Endodermal cell (in vitro differentiated cells): ENCODE data around the gene SMURF1. TPM values are rescaled to one million over a fixed set of nuclear protein-coding genes. Genes with fewer than 3 reads are reported as not detected.

Experiments used
- DNase-seq: peaks from one replicate; pipeline ENCODE4 v3.0.0-alpha.2; 2017
- H3K27ac ChIP-seq: 2 replicates; pipeline ENCODE4 v1.5.1; 2013; ENCODE audit warnings: mild to moderate bottlenecking, low read depth, low read length, moderate library complexity
- H3K27me3 ChIP-seq: 2 replicates; pipeline ENCODE4 v1.6.1; 2013; ENCODE audit warnings: mild to moderate bottlenecking, low read length, moderate library complexity; ENCODE audit not compliant: insufficient read depth, control insufficient read depth, poor library complexity, severe bottlenecking
- H3K36me3 ChIP-seq: 2 replicates; pipeline ENCODE4 v1.7.0; 2013; ENCODE audit warnings: mild to moderate bottlenecking, low read length, moderate library complexity; ENCODE audit not compliant: control insufficient read depth, insufficient read depth
- H3K4me1 ChIP-seq: one replicate; pipeline ENCODE4 v1.7.0; 2013; ENCODE audit warnings: low read length; ENCODE audit not compliant: control insufficient read depth, insufficient read depth
- H3K4me3 ChIP-seq: 2 replicates; pipeline ENCODE4 v1.5.1; 2013; ENCODE audit warnings: mild to moderate bottlenecking, low read length, moderate library complexity
- H3K9ac ChIP-seq: 2 replicates; pipeline ENCODE4 v1.6.1; 2013; ENCODE audit warnings: mild to moderate bottlenecking, low read length, moderate library complexity; ENCODE audit not compliant: poor library complexity, severe bottlenecking; ENCODE audit errors: extremely low read depth
- H3K9me3 ChIP-seq: 2 replicates; pipeline ENCODE4 v1.6.1; 2013; ENCODE audit warnings: mild to moderate bottlenecking, low read length, moderate library complexity; ENCODE audit not compliant: control insufficient read depth
- H3K27ac Mint-ChIP-seq: 2 replicates; pipeline ENCODE4 v1.8.0; 2020; ENCODE audit warnings: mixed read lengths
- H3K27me3 Mint-ChIP-seq: 2 replicates; pipeline ENCODE4 v1.8.0; 2021; ENCODE audit warnings: mild to moderate bottlenecking, mixed read lengths; ENCODE audit not compliant: insufficient read depth
- H3K36me3 Mint-ChIP-seq: 2 replicates; pipeline ENCODE4 v1.8.0; 2020; ENCODE audit warnings: low read depth, mixed read lengths
- H3K4me1 Mint-ChIP-seq: 2 replicates; pipeline ENCODE4 v1.8.0; 2020; ENCODE audit warnings: mixed read lengths
- H3K4me3 Mint-ChIP-seq: 2 replicates; pipeline ENCODE4 v1.8.0; 2020; ENCODE audit warnings: mild to moderate bottlenecking, moderate library complexity, mixed read lengths
- H3K9me3 Mint-ChIP-seq: 2 replicates; pipeline ENCODE4 v1.8.0; 2020; ENCODE audit warnings: mild to moderate bottlenecking, mixed read lengths
- CTCF ChIP-seq: fragments of 200-600 bp; sonication (generic); conservative IDR thresholded peaks from 2 replicates; pipeline ENCODE4 v1.5.0; 2021; ENCODE audit warnings: antibody characterized with exemption, mild to moderate bottlenecking
- WGBS, 2 experiments: methylation state at CpG; one replicate each; pipeline versions ENCODE4 v1.1.5 to v1.1.7; 2013; ENCODE audit warnings: missing lambda C conversion rate in 2 of 2, mixed read lengths in 1 of 2; ENCODE audit not compliant: insufficient coverage in 1 of 2, insufficient read length in 1 of 2; 5-methylcytosine and 5-hydroxymethylcytosine counted together
- total RNA-seq, 2 donors: library from RNA; stranded (reverse); fragmentation: NEBNext Ultra II Directional in 1 of 2; extraction: Animal tissue kit (Norgen Biotek cat#: 25700) in 1 of 2; gene quantifications; 2 replicates in 1 of 2; 3 replicates in 1 of 2; pipeline ENCODE4 v1.2.1, GENCODE V29; 2021

SMURF1 gene
- total RNA-seq, 2 donors from 2014 or later, result 31.6 to 38.1 TPM

- no peaks in the 10 kb centered on the region for H3K9me3 ChIP-seq
- no peak overlapping the region for H3K4me3 ChIP-seq
- DNase-seq, result no peak
- WGBS, 2 experiments, result 93% methylated on average over 8 of the region's 9 CpGs; no CpG with 5 or more reads in 1 of the 2 experiments
- H3K27me3 ChIP-seq, result no peaks in the 10 kb centered on the region
- Mint-ChIP-seq H3K27ac (no peak overlapping the region), H3K4me1 (peaks cover 5% of the 10 kb centered on the region), H3K4me3 (no peak overlapping the region), H3K9me3 (no peaks in the 10 kb centered on the region), H3K36me3 (peaks cover 65% of the 10 kb centered on the region), H3K27me3 (no peaks in the 10 kb centered on the region)
- no peak for TF ChIP-seq CTCF
- H3K27ac ChIP-seq, result no peak overlapping the region
- H3K4me1 ChIP-seq, result no peaks in the 10 kb centered on the region
- H3K9ac ChIP-seq, result no peak overlapping the region
- H3K36me3 ChIP-seq, result peaks cover 72% of the 10 kb centered on the region
These were observed 89.1 kb downstream of the SMURF1 start for GRCh38 chr7:99054781-99055180.

GRCh38 chr7:99050971-99051370 is 92.9 kb downstream of the SMURF1 start:
- Histone ChIP-seq H3K36me3 (peaks cover 83% of the 10 kb centered on the region), H3K4me3 (no peak overlapping the region), H3K4me1 (no peaks in the 10 kb centered on the region), H3K9ac (no peak overlapping the region), H3K9me3 (no peaks in the 10 kb centered on the region), H3K27ac (no peak overlapping the region), H3K27me3 (no peaks in the 10 kb centered on the region)
- Mint-ChIP-seq H3K27me3 (no peaks in the 10 kb centered on the region), H3K9me3 (no peaks in the 10 kb centered on the region), H3K4me3 (no peak overlapping the region), H3K4me1 (peaks cover 5% of the 10 kb centered on the region), H3K27ac (no peak overlapping the region), H3K36me3 (peaks cover 75% of the 10 kb centered on the region)
- WGBS, 2 experiments, result 88% methylated on average over 1 to 2 of the region's 2 CpGs
- no peak for TF ChIP-seq CTCF
- no peak for DNase-seq

- peak overlapping the region; percentile 30 for H3K27ac Mint-ChIP-seq
- H3K27me3 Mint-ChIP-seq, result no peaks in the 10 kb centered on the region
- no peak overlapping the region for H3K4me3 ChIP-seq
- H3K9ac ChIP-seq, result no peak overlapping the region
- no peak for DNase-seq
- WGBS, 2 experiments, result 94 to 98% methylated on average over 14 to 15 of the region's 15 CpGs
- peaks cover 93% of the 10 kb centered on the region for H3K36me3 ChIP-seq
- TF ChIP-seq CTCF, result no peak
- peaks cover 5% of the 10 kb centered on the region for H3K4me1 Mint-ChIP-seq
- no peaks in the 10 kb centered on the region for H3K9me3 ChIP-seq
- peaks cover 77% of the 10 kb centered on the region for H3K36me3 Mint-ChIP-seq
- H3K27ac ChIP-seq, result no peak overlapping the region
- H3K4me1 ChIP-seq, result no peaks in the 10 kb centered on the region
- no peaks in the 10 kb centered on the region for H3K9me3 Mint-ChIP-seq
- no peaks in the 10 kb centered on the region for H3K27me3 ChIP-seq
- H3K4me3 Mint-ChIP-seq, result no peak overlapping the region
These were observed 96.3 kb downstream of the SMURF1 start for GRCh38 chr7:99047526-99048077.
